Neuron (in vitro differentiated cells): ENCODE results near the gene PAMR1.

Experiments used
- H2AFZ ChIP-seq: one replicate; pipeline ENCODE4 v1.6.1; 2013; ENCODE audit warnings: low read depth, mild to moderate bottlenecking, inconsistent platforms, low read length, moderate library complexity
- H3K27me3 ChIP-seq: one replicate; pipeline ENCODE4 v1.6.1; 2013; ENCODE audit warnings: low read length; ENCODE audit not compliant: insufficient read depth
- H3K36me3 ChIP-seq: one replicate; pipeline ENCODE4 v1.6.1; 2013; ENCODE audit warnings: low read length; ENCODE audit not compliant: insufficient read depth
- H3K4me1 ChIP-seq: one replicate; pipeline ENCODE4 v1.6.1; 2013; ENCODE audit warnings: low read length; ENCODE audit not compliant: insufficient read depth
- H3K4me3 ChIP-seq: 2 replicates; pipeline ENCODE4 v1.5.1; 2013; ENCODE audit warnings: mild to moderate bottlenecking, low read length, moderate library complexity
- H3K9me3 ChIP-seq: one replicate; pipeline ENCODE4 v1.6.1; 2013; ENCODE audit warnings: low read length

Gene PAMR1, protein sequence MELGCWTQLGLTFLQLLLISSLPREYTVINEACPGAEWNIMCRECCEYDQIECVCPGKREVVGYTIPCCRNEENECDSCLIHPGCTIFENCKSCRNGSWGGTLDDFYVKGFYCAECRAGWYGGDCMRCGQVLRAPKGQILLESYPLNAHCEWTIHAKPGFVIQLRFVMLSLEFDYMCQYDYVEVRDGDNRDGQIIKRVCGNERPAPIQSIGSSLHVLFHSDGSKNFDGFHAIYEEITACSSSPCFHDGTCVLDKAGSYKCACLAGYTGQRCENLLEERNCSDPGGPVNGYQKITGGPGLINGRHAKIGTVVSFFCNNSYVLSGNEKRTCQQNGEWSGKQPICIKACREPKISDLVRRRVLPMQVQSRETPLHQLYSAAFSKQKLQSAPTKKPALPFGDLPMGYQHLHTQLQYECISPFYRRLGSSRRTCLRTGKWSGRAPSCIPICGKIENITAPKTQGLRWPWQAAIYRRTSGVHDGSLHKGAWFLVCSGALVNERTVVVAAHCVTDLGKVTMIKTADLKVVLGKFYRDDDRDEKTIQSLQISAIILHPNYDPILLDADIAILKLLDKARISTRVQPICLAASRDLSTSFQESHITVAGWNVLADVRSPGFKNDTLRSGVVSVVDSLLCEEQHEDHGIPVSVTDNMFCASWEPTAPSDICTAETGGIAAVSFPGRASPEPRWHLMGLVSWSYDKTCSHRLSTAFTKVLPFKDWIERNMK

DNA sequence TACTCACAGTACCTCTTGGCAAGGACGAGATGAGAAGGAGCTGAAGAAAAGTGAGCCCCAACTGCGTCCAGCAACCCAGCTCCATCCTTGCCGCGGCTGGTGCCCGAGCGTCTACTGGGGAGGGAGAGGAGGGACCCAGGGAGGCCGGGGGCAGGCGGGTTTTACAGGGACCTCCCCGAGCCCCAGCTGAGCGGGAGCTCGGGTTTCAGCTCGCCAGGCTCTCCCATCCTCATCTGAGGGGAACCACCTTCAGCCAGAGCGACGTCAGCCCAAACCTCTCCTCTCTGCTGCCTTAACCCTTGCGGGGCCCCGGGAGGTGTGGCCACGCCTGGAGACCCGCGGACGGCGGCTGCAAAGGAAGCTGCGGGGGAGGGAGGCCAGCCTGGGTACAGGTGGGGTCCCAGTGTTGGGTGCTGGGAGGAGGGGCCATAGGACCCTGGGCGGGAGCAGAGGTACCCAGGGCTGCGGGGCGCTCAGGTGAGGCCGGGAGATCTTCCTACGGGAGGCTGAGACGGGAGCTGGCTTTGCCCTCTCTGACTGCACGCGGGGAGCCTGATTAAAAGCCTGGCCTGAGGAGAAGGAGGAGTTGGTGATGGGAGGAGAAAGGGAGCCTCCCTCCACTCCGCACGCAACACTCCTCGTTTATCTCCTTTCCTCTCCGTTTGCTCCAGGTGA lies at the start of gene PAMR1:
Gene PAMR1 (minus strand): TSS at position 116 of the 675 bp plus-strand sequence. CDS start 31 bp downstream, at position 85.
- Histone ChIP-seq H3K27me3 (peaks cover 44% of the 10 kb centered on the region), H3K36me3 (no peaks in the 10 kb centered on the region)

GRCh38 chr11:35571696-35572095 lies 46.3 kb upstream of the PAMR1 start:
- Histone ChIP-seq H2AFZ (no peak overlapping the region), H3K27me3 (no peaks in the 10 kb centered on the region), H3K9me3 (peaks cover 3% of the 10 kb centered on the region), H3K4me1 (no peaks in the 10 kb centered on the region), H3K36me3 (no peaks in the 10 kb centered on the region), H3K4me3 (no peak overlapping the region)

More for the DNA sequence above, at the start of gene PAMR1:
- Histone ChIP-seq H3K4me3 (no peak within 1 kb of the TSS), H2AFZ (no peak within 1 kb of the TSS), H3K9me3 (no peaks in the 10 kb centered on the region), H3K4me1 (no peaks in the 10 kb centered on the region)

DNA sequence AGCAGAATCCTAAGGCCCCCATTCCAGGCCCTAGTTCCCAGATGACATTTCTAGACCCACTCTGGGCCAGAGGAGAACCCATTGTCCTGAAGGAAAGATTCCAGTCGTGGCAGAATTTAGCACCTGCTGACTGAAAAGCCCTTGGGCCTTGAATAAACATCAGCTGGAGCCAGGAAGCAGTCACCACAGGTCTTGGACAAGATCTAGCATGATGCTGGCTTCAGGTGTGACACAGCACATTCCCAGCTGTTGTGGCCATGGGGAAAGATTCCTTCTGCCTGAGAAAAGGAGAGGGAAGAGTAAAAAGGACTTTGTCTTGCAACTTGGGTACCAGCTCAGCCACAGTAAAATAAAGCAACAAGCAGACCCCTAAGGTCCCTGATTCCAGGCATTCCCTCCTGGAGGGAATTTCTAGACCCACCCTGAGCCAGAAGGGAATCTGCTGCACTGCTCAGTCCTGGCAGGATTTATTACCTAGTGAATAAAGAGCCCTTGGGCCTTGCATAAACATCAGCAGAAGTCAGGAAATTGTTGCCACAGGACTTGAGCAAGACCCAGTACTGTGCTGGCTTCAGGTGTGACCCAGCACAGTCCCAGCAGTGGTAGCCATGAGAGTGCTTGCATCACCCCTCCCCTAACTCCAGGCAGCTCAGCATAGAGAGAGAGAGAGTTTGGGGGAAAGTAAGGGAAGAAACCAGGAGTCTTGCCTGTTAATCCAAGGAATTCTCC lies 42.5 kb upstream of the PAMR1 start:
- Histone ChIP-seq H3K4me1 (no peaks in the 10 kb centered on the region), H3K36me3 (no peaks in the 10 kb centered on the region), H3K9me3 (no peaks in the 10 kb centered on the region), H2AFZ (no peak overlapping the region), H3K27me3 (peaks cover 6% of the 10 kb centered on the region), H3K4me3 (no peak overlapping the region)

DNA sequence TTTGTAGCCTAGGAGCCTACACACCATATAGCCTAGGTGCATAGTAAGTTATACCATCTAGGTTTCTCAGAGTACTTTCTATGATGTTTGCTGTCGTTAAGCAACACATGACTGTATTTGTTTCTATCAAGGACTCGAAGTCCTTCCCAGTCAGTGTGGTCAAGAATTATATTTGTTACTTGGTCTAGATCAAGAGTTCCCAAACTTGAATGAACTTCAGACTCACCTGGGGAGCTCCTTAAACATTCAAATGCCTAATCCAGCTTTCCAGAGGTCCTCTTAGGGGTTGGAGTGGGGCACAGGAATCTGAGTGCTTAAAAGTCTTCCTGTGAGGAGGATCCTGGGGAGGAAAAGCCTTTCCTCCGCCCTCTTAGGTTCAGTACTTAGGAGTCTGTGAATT lies 41.5 kb upstream of the PAMR1 start:
- no peaks in the 10 kb centered on the region for H3K9me3 ChIP-seq
- no peak overlapping the region for H2AFZ ChIP-seq
- H3K4me3 ChIP-seq: no peak overlapping the region
- H3K36me3 ChIP-seq: no peaks in the 10 kb centered on the region
- no peaks in the 10 kb centered on the region for H3K4me1 ChIP-seq
- peaks cover 10% of the 10 kb centered on the region for H3K27me3 ChIP-seq

DNA sequence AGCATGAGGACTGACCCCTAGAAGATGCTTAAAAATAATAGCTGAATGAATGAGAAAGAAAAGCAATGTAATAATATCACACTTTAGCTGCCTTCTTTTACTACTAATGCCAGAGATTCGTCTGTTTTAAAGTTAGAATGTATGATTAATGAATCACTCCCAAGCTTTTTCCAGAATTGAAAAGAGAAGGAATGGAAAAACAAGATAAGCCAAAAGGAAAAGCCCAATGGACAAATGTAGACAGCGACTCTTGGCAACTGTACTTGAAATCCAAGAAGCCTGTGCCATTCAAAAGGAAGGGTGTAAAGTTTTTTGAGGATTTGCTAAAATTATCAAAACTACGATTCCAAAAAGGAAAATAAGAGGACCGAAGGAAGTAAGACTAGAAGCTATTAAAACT lies 40.8 kb upstream of the PAMR1 start:
- Histone ChIP-seq H3K4me1 (no peaks in the 10 kb centered on the region), H3K9me3 (no peaks in the 10 kb centered on the region), H2AFZ (no peak overlapping the region), H3K36me3 (no peaks in the 10 kb centered on the region), H3K4me3 (no peak overlapping the region), H3K27me3 (peaks cover 10% of the 10 kb centered on the region)

GRCh38 chr11:35564245-35564595 lies 38.8 kb upstream of the PAMR1 start:
- no peak overlapping the region for H2AFZ ChIP-seq
- no peaks in the 10 kb centered on the region for H3K9me3 ChIP-seq
- H3K27me3 ChIP-seq: peaks cover 10% of the 10 kb centered on the region
- H3K4me1 ChIP-seq: no peaks in the 10 kb centered on the region
- no peak overlapping the region for H3K4me3 ChIP-seq
- no peaks in the 10 kb centered on the region for H3K36me3 ChIP-seq

GRCh38 chr11:35563484-35564244 lies 38.2 kb upstream of the PAMR1 start:
- peaks cover 10% of the 10 kb centered on the region for H3K27me3 ChIP-seq
- H2AFZ ChIP-seq: no peak overlapping the region
- H3K4me3 ChIP-seq: no peak overlapping the region
- H3K4me1 ChIP-seq: no peaks in the 10 kb centered on the region
- no peaks in the 10 kb centered on the region for H3K9me3 ChIP-seq
- no peaks in the 10 kb centered on the region for H3K36me3 ChIP-seq

DNA sequence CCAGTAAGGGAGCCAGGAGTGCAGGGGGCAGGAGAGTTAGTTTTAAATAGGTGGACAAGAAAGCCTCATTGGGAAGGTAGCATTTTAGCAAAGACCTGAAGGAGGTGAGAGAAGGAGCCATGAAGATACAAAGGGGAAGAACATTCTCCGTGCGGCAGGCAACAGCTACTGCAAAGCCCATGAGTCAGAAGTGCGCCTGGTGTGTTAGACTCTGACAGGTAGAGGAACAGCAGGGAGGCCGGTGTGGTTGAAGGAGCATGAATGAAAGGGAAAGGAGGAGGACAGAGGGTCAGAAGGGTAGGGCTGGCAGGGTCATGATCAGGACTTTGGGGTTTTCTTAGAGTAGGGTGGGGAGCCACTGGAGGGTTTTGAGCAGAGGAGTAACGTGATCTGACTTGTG lies 34.5 kb upstream of the PAMR1 start:
- Histone ChIP-seq H2AFZ (no peak overlapping the region), H3K27me3 (peaks cover 6% of the 10 kb centered on the region), H3K4me1 (no peaks in the 10 kb centered on the region), H3K4me3 (no peak overlapping the region), H3K9me3 (no peaks in the 10 kb centered on the region), H3K36me3 (no peaks in the 10 kb centered on the region)

GRCh38 chr11:35558513-35558912 lies 33.1 kb upstream of the PAMR1 start:
- H3K4me1 ChIP-seq: no peaks in the 10 kb centered on the region
- H3K27me3 ChIP-seq: peaks cover 6% of the 10 kb centered on the region
- H3K9me3 ChIP-seq: no peaks in the 10 kb centered on the region
- H3K4me3 ChIP-seq: no peak overlapping the region
- H2AFZ ChIP-seq: no peak overlapping the region
- H3K36me3 ChIP-seq: no peaks in the 10 kb centered on the region

- Histone ChIP-seq H3K9me3 (no peaks in the 10 kb centered on the region), H2AFZ (no peak overlapping the region), H3K4me3 (no peak overlapping the region), H3K4me1 (no peaks in the 10 kb centered on the region), H3K36me3 (no peaks in the 10 kb centered on the region), H3K27me3 (no peaks in the 10 kb centered on the region)
Observed at GRCh38 chr11:35555488-35555887, 30.1 kb upstream of the PAMR1 start.

GRCh38 chr11:35554491-35555437 lies 29.3 kb upstream of the PAMR1 start:
- H2AFZ ChIP-seq: no peak overlapping the region
- no peaks in the 10 kb centered on the region for H3K36me3 ChIP-seq
- no peaks in the 10 kb centered on the region for H3K27me3 ChIP-seq
- peaks cover 3% of the 10 kb centered on the region for H3K4me1 ChIP-seq
- H3K4me3 ChIP-seq: no peak overlapping the region
- no peaks in the 10 kb centered on the region for H3K9me3 ChIP-seq
